ENCODE data around the gene BSN.

The BSN gene

GRCh38 chr3:49654176-49654825 lies 100.0 kb downstream of the BSN start:
- no peak for TF ChIP-seq CTCF (conservative IDR thresholded peaks at IDR 0.05; ENCODE audit: control insufficient read depth, insufficient read depth, low read depth, low read length)
- no peak overlapping the region for H3K4me3 ChIP-seq (ENCODE audit: control insufficient read depth, low read depth, low read length)
- DNase-seq (ENCODE audit: low read depth), result no peak

GRCh38 chr3:49654955-49655556 lies 100.8 kb downstream of the BSN start:
- TF ChIP-seq CTCF (conservative IDR thresholded peaks at IDR 0.05; ENCODE audit: control insufficient read depth, insufficient read depth, low read depth, low read length), result no peak
- no peak for DNase-seq (ENCODE audit: low read depth)
- H3K4me3 ChIP-seq (ENCODE audit: control insufficient read depth, low read depth, low read length), result no peak overlapping the region

- no peak for TF ChIP-seq CTCF (conservative IDR thresholded peaks at IDR 0.05; ENCODE audit: control insufficient read depth, insufficient read depth, low read depth, low read length)
- no peak overlapping the region for H3K4me3 ChIP-seq (ENCODE audit: control insufficient read depth, low read depth, low read length)
- DNase-seq (ENCODE audit: low read depth), result no peak
Observed at GRCh38 chr3:49655731-49656285, 101.5 kb downstream of the BSN start.

- DNase-seq (ENCODE audit: low read depth), result no peak
- no peak for TF ChIP-seq CTCF (conservative IDR thresholded peaks at IDR 0.05; ENCODE audit: control insufficient read depth, insufficient read depth, low read depth, low read length)
- H3K4me3 ChIP-seq (ENCODE audit: control insufficient read depth, low read depth, low read length), result no peak overlapping the region
Observed at GRCh38 chr3:49656541-49657112, 102.3 kb downstream of the BSN start.

- no peak for TF ChIP-seq CTCF (conservative IDR thresholded peaks at IDR 0.05; ENCODE audit: control insufficient read depth, insufficient read depth, low read depth, low read length)
- no peak for DNase-seq (ENCODE audit: low read depth)
- no peak overlapping the region for H3K4me3 ChIP-seq (ENCODE audit: control insufficient read depth, low read depth, low read length)
Observed at GRCh38 chr3:49657208-49657915, 103.1 kb downstream of the BSN start.

- DNase-seq (ENCODE audit: low read depth), result no peak
- no peak overlapping the region for H3K4me3 ChIP-seq (ENCODE audit: control insufficient read depth, low read depth, low read length)
- TF ChIP-seq CTCF (conservative IDR thresholded peaks at IDR 0.05; ENCODE audit: control insufficient read depth, insufficient read depth, low read depth, low read length), result no peak
Observed at GRCh38 chr3:49658711-49659110, 104.4 kb downstream of the BSN start.

Data from fibroblast of mammary gland (primary cell).